SK-N-SH (cell line): ENCODE measurements around the gene KCTD14. TPM values are rescaled to one million over a fixed set of nuclear protein-coding genes. Genes with fewer than 3 reads are reported as not detected.

Experiments
- CTCF ChIA-PET: fragments of 300-600, 350-600 bp; formaldehyde crosslinking; extraction: SDS; loops from one replicate; lab custom pipeline; 2021; lab: Yijun Ruan, JAX
- POLR2A ChIA-PET: fragments of 350-600 bp; sonication (Branson Sonifier 250); formaldehyde crosslinking; extraction: SDS; loops from one replicate; lab custom pipeline; 2020; ENCODE audit warnings: antibody characterized with exemption, inconsistent platforms; lab: Yijun Ruan, JAX
- DNase-seq: peaks from one replicate; pipeline ENCODE4 v3.0.0; 2012
- H2AFZ ChIP-seq: fragments of 200-600 bp; sonication (generic); 2 replicates; pipeline ENCODE4 v1.8.1; 2016; ENCODE audit warnings: antibody characterized with exemption, mild to moderate bottlenecking, low read depth
- H3F3A ChIP-seq: fragments of 200-600 bp; sonication (generic); replicated peaks from 2 replicates; pipeline ENCODE3; 2016; ENCODE audit warnings: antibody characterized with exemption, mild to moderate bottlenecking; ENCODE audit not compliant: insufficient read depth
- H3K27ac ChIP-seq, 2 experiments: fragments of 200-500 bp in 1 of 2; fragments of 200-600 bp in 1 of 2; sonication (Bioruptor generic) in 1 of 2; sonication (generic), shearing (Covaris generic) in 1 of 2; 2 replicates each; pipeline versions ENCODE4 v1.5.1 to v1.6.1; 2014 to 2016; ENCODE audit warnings: low read depth in 2 of 2, inconsistent platforms in 1 of 2, low read length in 1 of 2, mild to moderate bottlenecking in 1 of 2, mixed read lengths in 1 of 2
- H3K27me3 ChIP-seq: fragments of 200-600 bp; sonication (generic), shearing (Covaris generic); 2 replicates; pipeline ENCODE4 v1.6.1; 2016; ENCODE audit warnings: mixed run types; ENCODE audit not compliant: insufficient read depth
- H3K36me3 ChIP-seq, 2 experiments: fragments of 200-500 bp in 1 of 2; fragments of 200-600 bp in 1 of 2; sonication (Bioruptor generic) in 1 of 2; sonication (generic) in 1 of 2; replicated peaks in 1 of 2; 2 replicates each; pipeline versions ENCODE3 to v1.5.1; 2014 to 2016; ENCODE audit warnings: low read length in 1 of 2, mild to moderate bottlenecking in 1 of 2; ENCODE audit not compliant: insufficient read depth in 2 of 2, control insufficient read depth in 1 of 2
- H3K4me1 ChIP-seq, 2 experiments: fragments of 200-500 bp in 1 of 2; fragments of 200-600 bp in 1 of 2; sonication (Bioruptor generic) in 1 of 2; sonication (generic), shearing (Covaris generic) in 1 of 2; 2 replicates each; pipeline versions ENCODE4 v1.5.1 to v1.6.1; 2014 to 2016; ENCODE audit warnings: low read depth in 1 of 2, low read length in 1 of 2, mixed run types in 1 of 2; ENCODE audit not compliant: insufficient read depth in 2 of 2, control insufficient read depth in 1 of 2
- H3K4me2 ChIP-seq: fragments of 200-600 bp; sonication (generic), shearing (Covaris generic); 2 replicates; pipeline ENCODE4 v1.6.1; 2017; ENCODE audit warnings: mixed run types
- H3K4me3 ChIP-seq, 2 experiments: fragments of 200-500 bp in 1 of 2; fragments of 200-600 bp in 1 of 2; sonication (Bioruptor generic) in 1 of 2; sonication (generic), shearing (Covaris generic) in 1 of 2; 2 replicates each; pipeline versions ENCODE4 v1.5.1 to v1.8.1; 2014 to 2016; ENCODE audit warnings: low read depth in 2 of 2, inconsistent platforms in 1 of 2, low read length in 1 of 2, mild to moderate bottlenecking in 1 of 2, mixed read lengths in 1 of 2, moderate library complexity in 1 of 2
- H3K79me2 ChIP-seq: fragments of 200-600 bp; sonication (generic); 2 replicates; pipeline ENCODE4 v1.8.1; 2017; ENCODE audit warnings: mild to moderate bottlenecking; ENCODE audit not compliant: insufficient read depth
- H3K9ac ChIP-seq: fragments of 200-600 bp; sonication (generic); 2 replicates; pipeline ENCODE4 v1.6.1; 2017; ENCODE audit warnings: mixed run types
- H3K9me2 ChIP-seq: fragments of 200-600 bp; sonication (generic); 2 replicates; pipeline ENCODE4 v1.6.1; 2017; ENCODE audit warnings: mixed run types
- H3K9me3 ChIP-seq: fragments of 200-600 bp; sonication (generic); 2 replicates; pipeline ENCODE4 v1.6.1; 2017; ENCODE audit warnings: mixed run types, mild to moderate bottlenecking, moderate library complexity
- H4K20me1 ChIP-seq: fragments of 200-600 bp; sonication (generic); 2 replicates; pipeline ENCODE4 v1.6.1; 2017; ENCODE audit warnings: mild to moderate bottlenecking, mixed run types; ENCODE audit not compliant: insufficient read depth
- CTCF ChIP-seq: fragments of 200-600 bp; sonication (generic); IDR thresholded peaks from 2 replicates; pipeline ENCODE4 v1.6.1; 2017; ENCODE audit warnings: antibody characterized with exemption, mild to moderate bottlenecking, moderate library complexity
- ELF1 ChIP-seq: IDR thresholded peaks from 2 replicates; pipeline ENCODE4 v1.4.0; 2012
- EZH2phosphoT487 ChIP-seq: fragments of 200-600 bp; sonication (generic); IDR thresholded peaks from 2 replicates; pipeline ENCODE4 v1.6.1; 2017; ENCODE audit warnings: low read depth, mixed run types, mild to moderate bottlenecking, antibody characterized with exemption, moderate library complexity, borderline replicate concordance
- FOXJ3 ChIP-seq: sonication (generic); formaldehyde crosslinking; IDR thresholded peaks from 2 replicates; pipeline ENCODE4 v1.5.1; 2020; ENCODE audit warnings: mild to moderate bottlenecking, missing genetic modification reagents
- FOXM1 ChIP-seq: IDR thresholded peaks from 2 replicates; pipeline ENCODE4 v1.4.0; 2012; ENCODE audit warnings: low read depth, mild to moderate bottlenecking
- GABPA ChIP-seq: IDR thresholded peaks from 2 replicates; pipeline ENCODE4 v1.4.0; 2012; ENCODE audit warnings: low read depth, mild to moderate bottlenecking
- GATA2 ChIP-seq: sonication (generic); formaldehyde crosslinking; IDR thresholded peaks from 2 replicates; pipeline ENCODE4 v1.5.0; 2020; ENCODE audit warnings: mild to moderate bottlenecking, missing genetic modification reagents
- IRF3 ChIP-seq: fragments of 150-350 bp; IDR thresholded peaks from 2 replicates; pipeline ENCODE4 v1.6.1; 2016; ENCODE audit warnings: mild to moderate bottlenecking, low read depth, low read length
- MAX ChIP-seq: IDR thresholded peaks from 2 replicates; pipeline ENCODE4 v1.4.0; 2012; ENCODE audit warnings: low read depth
- MEF2A ChIP-seq: IDR thresholded peaks from 2 replicates; pipeline ENCODE4 v1.4.0; 2012; ENCODE audit warnings: low read depth, borderline replicate concordance
- MXI1 ChIP-seq: IDR thresholded peaks from 2 replicates; pipeline ENCODE4 v1.6.1; 2012; ENCODE audit warnings: mild to moderate bottlenecking, low read depth, low read length, improper control_type of control experiment
- NRF1 ChIP-seq: IDR thresholded peaks from 2 replicates; pipeline ENCODE4 v1.6.1; 2012; ENCODE audit warnings: low read depth, mild to moderate bottlenecking, low read length
- POLR2AphosphoS5 ChIP-seq: IDR thresholded peaks from 2 replicates; pipeline ENCODE4 v1.6.1; 2012; ENCODE audit warnings: low read depth, low read length
- RAD21 ChIP-seq: IDR thresholded peaks from 2 replicates; pipeline ENCODE4 v1.6.1; 2012; ENCODE audit warnings: mild to moderate bottlenecking, low read length
- REST ChIP-seq: IDR thresholded peaks from 2 replicates; pipeline ENCODE4 v1.6.1; 2012; ENCODE audit warnings: mild to moderate bottlenecking, low read depth, low read length, moderate library complexity
- RXRA ChIP-seq: IDR thresholded peaks from 2 replicates; pipeline ENCODE4 v1.4.0; 2012; ENCODE audit warnings: low read depth, mild to moderate bottlenecking, borderline replicate concordance
- SMC3 ChIP-seq: IDR thresholded peaks from 2 replicates; pipeline ENCODE4 v1.6.1; 2012; ENCODE audit warnings: low read depth, low read length, improper control_type of control experiment
- TAF1 ChIP-seq: IDR thresholded peaks from 2 replicates; pipeline ENCODE4 v1.6.1; 2012; ENCODE audit warnings: low read depth, mild to moderate bottlenecking, low read length, moderate library complexity, borderline replicate concordance
- TCF12 ChIP-seq: IDR thresholded peaks from 2 replicates; pipeline ENCODE4 v1.4.0; 2012
- USF2 ChIP-seq: fragments of 150-350 bp; IDR thresholded peaks from 2 replicates; pipeline ENCODE4 v1.6.1; 2017; ENCODE audit warnings: antibody characterized with exemption, low read length, low read depth, borderline replicate concordance
- whole genome bisulfite sequencing: methylation state at CpG from one replicate; pipeline ENCODE4 v1.1.6; 2017; ENCODE audit warnings: low lambda C conversion rate; 5-methylcytosine and 5-hydroxymethylcytosine counted together
- polyA plus RNA-seq, 3 experiments: library from polyadenylated mRNA; depleted of rRNA; stranded (reverse); fragments of >200 nt; gene quantifications; 2 replicates each; pipeline ENCODE4 v1.2.3, GENCODE V29; 2012

The KCTD14 gene
- polyA plus RNA-seq, 1 of the 3 experiments (the other 2 are of a cell fraction), result 0.25 TPM

GRCh38 chr11:77981346-77981947, 41.6 kb downstream of the KCTD14 start:
- POLR2A ChIA-PET, result interaction anchor here (0.6 to 1.1 kb wide), 2 partner anchors 11 to 354 kb away, joined by 3 read pairs; no protein-coding TSS in a partner anchor
- no peak overlapping the region for H3K4me2 ChIP-seq
- H3K36me3 ChIP-seq, result peaks cover 13 to 46% of the 10 kb centered on the region in 2 experiments
- H2AFZ ChIP-seq, result no peak overlapping the region
- H3K9me3 ChIP-seq, result no peaks in the 10 kb centered on the region
- H3K27ac ChIP-seq, result no peak overlapping the region
- no peaks in the 10 kb centered on the region for H3K4me1 ChIP-seq
- H3K79me2 ChIP-seq, result peaks cover 28% of the 10 kb centered on the region; the same call in 1 of the 2 replicates
- no peaks in the 10 kb centered on the region for H4K20me1 ChIP-seq
- no peak overlapping the region for H3K9ac ChIP-seq
- CTCF ChIA-PET, result interaction anchor here (0.6 to 1.7 kb wide), 2 partner anchors 9 to 18 kb away, joined by 3 to 4 read pairs; no protein-coding TSS in a partner anchor
- H3F3A ChIP-seq, result peaks cover 3% of the 10 kb centered on the region
- 97% methylated on average over 2 of the region's 2 CpGs for WGBS
- no peak overlapping the region for H3K4me3 ChIP-seq
- no peaks in the 10 kb centered on the region for H3K27me3 ChIP-seq
- DNase-seq, result no peak
- no peak for TF ChIP-seq MXI1
- no peak for TF ChIP-seq EZH2phosphoT487
- TF ChIP-seq SMC3, result no peak
- TF ChIP-seq POLR2AphosphoS5, result no peak
- TF ChIP-seq TAF1, result no peak
- H3K9me2 ChIP-seq, result no peaks in the 10 kb centered on the region

GRCh38 chr11:77968337-77968736, 54.7 kb downstream of the KCTD14 start:
- no peak overlapping the region for H3K4me3 ChIP-seq
- H4K20me1 ChIP-seq, result no peaks in the 10 kb centered on the region
- no peaks in the 10 kb centered on the region for H3K4me1 ChIP-seq
- H3K36me3 ChIP-seq, result peaks cover 0 to 19% of the 10 kb centered on the region in 2 experiments
- H3F3A ChIP-seq, result no peaks in the 10 kb centered on the region
- H3K79me2 ChIP-seq, result no peaks in the 10 kb centered on the region
- no peak for DNase-seq
- POLR2A ChIA-PET, result interaction anchor here (0.6 kb wide), 1 partner anchor 110 kb away, joined by 3 read pairs; no protein-coding TSS in a partner anchor
- 92% methylated on average over 2 of the region's 2 CpGs for WGBS
- H3K27me3 ChIP-seq, result no peaks in the 10 kb centered on the region
- H3K9me2 ChIP-seq, result no peaks in the 10 kb centered on the region
- H3K4me2 ChIP-seq, result no peak overlapping the region
- H2AFZ ChIP-seq, result no peak overlapping the region
- CTCF ChIA-PET, result no interaction called here
- H3K27ac ChIP-seq, result no peak overlapping the region
- no peaks in the 10 kb centered on the region for H3K9me3 ChIP-seq
- no peak overlapping the region for H3K9ac ChIP-seq
- TF ChIP-seq RAD21, result no peak
- no peak for TF ChIP-seq MEF2A
- no peak for TF ChIP-seq IRF3
- TF ChIP-seq FOXJ3 (CRISPR knock-in tag), result no peak
- TF ChIP-seq RXRA, result no peak
- TF ChIP-seq POLR2AphosphoS5, result no peak
- no peak for TF ChIP-seq SMC3
- no peak for TF ChIP-seq MXI1
- no peak for TF ChIP-seq REST
- TF ChIP-seq FOXM1, result no peak
- TF ChIP-seq NRF1, result no peak
- no peak for TF ChIP-seq ELF1
- no peak for TF ChIP-seq USF2
- TF ChIP-seq CTCF, result no peak
- no peak for TF ChIP-seq GABPA
- no peak for TF ChIP-seq GATA2
- TF ChIP-seq MAX, result no peak
- no peak for TF ChIP-seq TCF12
